AG08395 (cell line): ENCODE data around the gene SLC30A9.
A peak's percentile ranks its signal among the peaks of the same experiment; 100 is the strongest.

Source experiments
- DNase-seq: peaks from one replicate; pipeline ENCODE4 v3.0.0; 2012; ENCODE audit warnings: mixed read lengths, low spot score

Gene SLC30A9

GRCh38 chr4:41999321-41999720, 9.0 kb downstream of the SLC30A9 start:
- no peak for DNase-seq

GRCh38 chr4:42008011-42008786, 17.9 kb downstream of the SLC30A9 start:
- no peak for DNase-seq

DNA sequence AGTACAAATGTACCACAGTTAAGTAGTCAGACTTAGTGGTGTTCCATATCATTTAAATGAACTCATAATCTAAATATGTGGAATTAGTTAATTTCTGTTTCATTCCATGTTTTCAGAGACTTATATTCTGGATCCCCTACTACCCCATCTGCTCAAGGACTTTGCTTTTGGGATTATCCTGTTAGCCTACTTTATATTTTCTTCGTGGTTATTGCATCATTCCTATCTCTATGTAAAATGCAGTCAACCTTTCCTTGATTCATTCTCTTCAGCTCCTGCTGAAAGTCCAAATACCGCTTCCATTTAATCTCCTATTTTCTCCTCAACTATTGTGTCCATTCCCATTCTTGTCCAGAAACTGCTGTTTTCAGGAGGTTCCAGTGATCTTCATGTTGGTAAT, 25.1 kb downstream of the SLC30A9 start:
- no peak for DNase-seq

DNA sequence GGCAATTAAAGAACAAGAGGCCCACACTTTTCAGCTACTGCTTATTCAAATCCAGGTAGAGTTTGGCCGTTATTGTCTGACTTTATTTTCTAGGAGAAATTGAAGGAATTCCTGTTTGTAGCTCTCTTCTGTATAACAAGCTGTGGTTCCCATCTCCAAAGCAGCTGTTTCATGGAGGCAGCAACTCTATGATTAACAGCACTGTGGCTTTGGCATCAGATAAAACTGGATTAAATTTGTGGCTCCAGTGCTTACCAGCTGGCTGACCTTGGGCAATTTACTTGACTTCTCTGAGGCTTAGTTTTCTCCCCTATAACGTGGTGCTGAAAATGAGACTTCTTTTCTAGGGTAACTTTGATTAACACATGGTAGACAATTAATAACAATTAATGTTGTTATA, 28.1 kb downstream of the SLC30A9 start:
- no peak for DNase-seq

DNA sequence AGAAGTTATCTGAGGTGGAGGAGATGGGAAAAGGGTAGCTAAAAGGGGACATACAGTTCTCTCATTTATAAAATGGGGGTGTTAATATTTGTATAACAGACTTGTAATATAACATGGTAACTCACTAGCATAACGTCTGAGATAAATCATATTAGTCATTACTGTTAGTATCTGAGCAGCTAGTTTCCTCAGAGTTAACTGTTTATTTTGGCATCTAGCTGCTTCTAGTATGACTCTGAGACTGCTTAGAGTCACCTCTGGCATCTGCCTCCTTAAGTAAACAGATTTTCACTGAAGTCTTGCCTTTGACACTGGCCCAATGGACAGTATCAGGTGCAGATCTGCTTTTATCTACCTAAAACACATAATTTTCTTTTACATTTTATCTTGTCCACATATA, 58.1 kb downstream of the SLC30A9 start:
- DNase-seq = peak; percentile 32

DNA sequence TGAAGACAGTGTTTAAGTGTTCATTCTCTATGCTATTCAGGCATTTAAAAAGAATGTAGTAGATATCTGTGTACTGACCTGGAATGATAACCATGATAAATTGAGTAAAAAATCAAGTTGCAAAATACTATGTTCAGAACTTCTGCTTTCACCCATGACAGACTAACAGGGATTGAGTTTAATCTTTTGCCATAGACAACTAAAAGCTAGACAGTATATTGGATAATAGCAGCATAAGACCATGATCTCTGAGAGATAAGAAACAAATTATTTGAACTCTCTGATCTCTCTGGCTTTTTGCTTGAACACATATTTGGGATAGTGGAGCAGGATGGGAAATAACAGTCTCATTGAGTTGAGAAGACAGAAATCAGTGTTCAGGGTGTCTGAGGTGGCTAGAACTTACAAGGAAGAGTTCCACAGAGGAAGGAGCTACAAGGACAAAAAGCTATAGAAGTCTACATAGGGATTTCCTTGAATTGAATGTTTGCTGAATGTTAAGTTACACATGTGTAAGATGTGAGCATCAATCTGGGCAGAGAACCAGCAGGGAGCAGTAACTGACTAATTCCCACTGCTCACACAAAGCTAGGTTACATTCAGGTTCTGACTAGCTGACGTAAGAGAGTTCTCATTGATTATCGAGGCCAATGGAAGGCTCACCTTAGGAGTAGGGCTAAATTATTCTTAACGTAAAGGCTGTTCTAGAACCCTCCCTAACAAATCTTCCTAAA, 60.4 kb downstream of the SLC30A9 start:
- DNase-seq = no peak

GRCh38 chr4:42066402-42066801, 76.1 kb downstream of the SLC30A9 start:
- DNase-seq = no peak

GRCh38 chr4:42067264-42067663, 76.9 kb downstream of the SLC30A9 start:
- no peak for DNase-seq

GRCh38 chr4:42070463-42070862, 80.1 kb downstream of the SLC30A9 start:
- DNase-seq = no peak

DNA sequence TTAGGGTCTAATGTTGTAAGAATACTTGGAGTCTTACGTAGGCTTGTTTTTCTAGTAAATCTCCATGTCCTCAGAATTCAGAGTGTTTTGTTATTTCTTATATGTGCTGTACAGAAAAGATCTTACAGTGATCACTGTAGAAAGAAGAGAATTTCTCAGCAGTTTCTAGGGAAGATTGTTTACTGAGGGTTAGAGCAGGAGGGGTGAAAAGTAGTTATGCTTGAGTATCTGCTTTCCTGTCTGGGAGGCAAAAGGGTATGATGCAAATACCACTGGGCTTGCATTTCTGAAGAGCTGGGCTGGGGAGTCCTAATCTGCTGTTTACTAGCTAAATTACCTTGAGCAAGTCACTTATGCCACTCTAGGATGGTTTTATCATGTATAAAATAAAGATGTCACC, 84.0 kb downstream of the SLC30A9 start:
- no peak for DNase-seq

- no peak for DNase-seq
These were observed 88.0 kb downstream of the SLC30A9 start for GRCh38 chr4:42078184-42078801.

DNA sequence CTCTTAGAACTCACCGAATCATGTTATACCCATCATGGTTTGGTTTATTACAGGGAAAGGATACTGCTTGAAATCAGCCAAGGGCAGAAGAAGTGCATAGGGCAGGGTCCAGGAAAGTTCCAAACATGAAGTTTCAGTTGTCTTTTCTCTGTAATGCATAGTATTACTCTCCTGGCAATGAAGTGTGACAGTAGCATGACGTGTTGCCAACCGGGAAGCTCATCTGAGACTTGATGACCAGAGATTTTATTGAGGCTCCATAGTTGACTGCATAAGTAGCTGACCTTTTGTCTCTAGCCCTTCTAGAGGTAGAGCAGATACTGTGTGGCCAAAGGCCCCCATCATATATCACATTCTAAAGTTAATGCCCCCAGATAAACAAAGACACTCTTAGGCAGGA, 90.0 kb downstream of the SLC30A9 start:
- no peak for DNase-seq

GRCh38 chr4:42083816-42084215, 93.5 kb downstream of the SLC30A9 start:
- DNase-seq = no peak

- DNase-seq = no peak
These were observed 98.1 kb downstream of the SLC30A9 start for GRCh38 chr4:42088386-42088785.

DNA sequence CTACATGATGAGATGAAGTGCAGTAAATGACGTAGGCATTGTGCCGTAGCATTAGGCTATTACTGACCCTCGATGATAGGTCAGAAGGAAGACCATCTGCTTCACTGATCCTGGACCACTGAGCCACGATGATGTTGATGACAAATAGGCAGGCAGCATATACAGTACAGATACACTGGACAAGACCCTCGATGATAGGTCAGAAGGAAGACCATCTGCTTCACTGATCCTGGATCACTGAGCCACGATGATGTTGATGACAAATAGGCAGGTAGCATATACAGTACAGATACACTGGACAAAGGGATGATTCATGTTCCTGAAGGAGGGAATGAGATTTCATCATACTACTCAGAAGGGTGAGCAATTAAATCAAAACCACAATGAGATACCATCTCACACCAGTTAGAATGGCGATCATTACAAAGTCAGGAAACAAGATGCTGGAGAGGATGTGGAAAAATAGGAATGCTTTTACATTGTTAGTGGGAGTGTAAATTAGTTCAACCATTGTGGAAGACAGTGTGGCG, 111.2 kb downstream of the SLC30A9 start:
- DNase-seq = no peak

GRCh38 chr4:42104521-42104920, 114.2 kb downstream of the SLC30A9 start:
- peak; percentile 43 for DNase-seq

DNA sequence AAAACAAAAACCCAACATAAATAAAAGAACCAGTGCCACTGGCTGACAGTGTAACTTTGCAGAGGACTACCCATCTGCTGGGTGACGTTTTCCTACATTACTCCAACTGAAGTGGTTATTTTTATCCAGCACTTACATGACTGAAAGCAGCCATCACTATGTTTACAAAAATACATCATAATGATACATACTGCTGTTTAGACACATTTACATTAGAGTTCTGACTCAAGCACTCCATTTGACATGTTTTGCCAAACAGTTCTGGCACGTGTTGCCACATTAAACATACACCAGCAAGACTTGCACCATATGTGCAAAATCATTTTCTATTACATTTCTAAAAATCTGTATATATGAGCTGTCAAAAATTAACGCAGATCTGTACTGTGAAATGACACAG, 122.5 kb downstream of the SLC30A9 start:
- DNase-seq = no peak

- DNase-seq = no peak
These were observed 129.6 kb downstream of the SLC30A9 start for GRCh38 chr4:42119886-42120285.

GRCh38 chr4:42122237-42122636, 131.9 kb downstream of the SLC30A9 start:
- DNase-seq = no peak

- DNase-seq = no peak
These were observed 132.8 kb downstream of the SLC30A9 start for GRCh38 chr4:42123071-42123644.

GRCh38 chr4:42132099-42132498, 141.8 kb downstream of the SLC30A9 start:
- no peak for DNase-seq

GRCh38 chr4:42133006-42133405, 142.7 kb downstream of the SLC30A9 start:
- DNase-seq = no peak

DNA sequence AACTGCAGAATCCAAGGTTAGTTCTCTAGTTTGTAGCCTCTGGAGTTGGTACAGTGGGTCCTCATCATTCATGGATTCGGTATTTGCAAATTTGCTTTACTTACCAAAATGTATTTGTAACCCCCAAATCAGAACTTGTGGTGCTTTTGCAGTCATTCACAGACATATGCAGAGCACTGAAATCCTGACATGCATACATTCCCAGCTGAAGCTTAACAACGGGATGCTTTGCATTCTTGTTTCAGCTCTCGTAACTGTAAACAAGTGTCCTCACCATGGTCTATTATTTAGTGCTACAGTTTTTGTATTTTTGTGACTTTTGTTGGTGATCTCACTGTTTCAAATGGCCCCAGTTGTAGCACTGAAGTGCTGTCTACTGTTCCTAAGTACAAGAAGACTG, 146.0 kb downstream of the SLC30A9 start:
- DNase-seq = no peak
